ENCODE data around the gene RIC1. TPM values are rescaled to one million over a fixed set of nuclear protein-coding genes. Genes with fewer than 3 reads are reported as not detected.
"Not testable (repeated sequence)": the region's sequence is repeated elsewhere in the genome, so short reads cannot be mapped to it uniquely, and the experiment has no call there.

The RIC1 gene
- total RNA-seq, 2 donors from 2014 or later, result 44.5 to 49.4 TPM

GRCh38 chr9:5778805-5779204 is 149.9 kb downstream of the RIC1 start:
- TF ChIP-seq CTCF (IDR thresholded peaks at IDR 0.05), result no peak
- ATAC-seq (ENCODE audit: insufficient number of reproducible peaks, low FRiP score, low read depth), result no peak
- peaks cover 55% of the 10 kb centered on the region for H3K36me3 ChIP-seq
- peaks cover 13% of the 10 kb centered on the region for H3K9me3 ChIP-seq
- DNase-seq (ENCODE audit: low spot score), result no peak
- no peaks in the 10 kb centered on the region for H3K4me1 ChIP-seq (ENCODE audit: control insufficient read depth in 1 of 2, low read depth in 2 of 2)
- no peak overlapping the region for H3K4me3 ChIP-seq
- no peak overlapping the region for H3K27ac ChIP-seq
- H3K27me3 ChIP-seq (replicated peaks; ENCODE audit: insufficient read depth), result no peaks in the 10 kb centered on the region

- not testable (repeated sequence) for H3K27me3 ChIP-seq (replicated peaks; ENCODE audit: insufficient read depth); DNase-seq (ENCODE audit: low spot score); H3K27ac ChIP-seq; ATAC-seq (ENCODE audit: insufficient number of reproducible peaks, low FRiP score, low read depth); H3K4me1 ChIP-seq (ENCODE audit: control insufficient read depth in 1 of 2, low read depth in 2 of 2); H3K4me3 ChIP-seq
- Histone ChIP-seq H3K36me3 (peaks cover 47% of the 10 kb centered on the region), H3K9me3 (peaks cover 13% of the 10 kb centered on the region)
Measured at GRCh38 chr9:5779705-5780218, 150.9 kb downstream of the RIC1 start.

- not testable (repeated sequence) for H3K4me3 ChIP-seq; ATAC-seq (ENCODE audit: insufficient number of reproducible peaks, low FRiP score, low read depth); H3K27me3 ChIP-seq (replicated peaks; ENCODE audit: insufficient read depth); H3K4me1 ChIP-seq (ENCODE audit: control insufficient read depth in 1 of 2, low read depth in 2 of 2); H3K27ac ChIP-seq; DNase-seq (ENCODE audit: low spot score)
- H3K36me3 ChIP-seq, result peaks cover 36% of the 10 kb centered on the region
- H3K9me3 ChIP-seq, result peaks cover 13% of the 10 kb centered on the region
Measured at GRCh38 chr9:5783420-5783819, 154.5 kb downstream of the RIC1 start.

- DNase-seq (ENCODE audit: low spot score) (no peak), ATAC-seq (ENCODE audit: insufficient number of reproducible peaks, low FRiP score, low read depth) (no peak)
- no peak for TF ChIP-seq CTCF (IDR thresholded peaks at IDR 0.05)
- Histone ChIP-seq H3K4me3 (no peak overlapping the region), H3K36me3 (peaks cover 31% of the 10 kb centered on the region), H3K4me1 (ENCODE audit: control insufficient read depth in 1 of 2, low read depth in 2 of 2) (no peaks in the 10 kb centered on the region), H3K27ac (no peak overlapping the region), H3K27me3 (replicated peaks; ENCODE audit: insufficient read depth) (no peaks in the 10 kb centered on the region), H3K9me3 (peaks cover 9% of the 10 kb centered on the region)
Measured at GRCh38 chr9:5783982-5784381, 155.1 kb downstream of the RIC1 start.

- ATAC-seq (ENCODE audit: insufficient number of reproducible peaks, low FRiP score, low read depth), result no peak
- Histone ChIP-seq H3K9me3 (peaks cover 6% of the 10 kb centered on the region), H3K27ac (no peak overlapping the region), H3K4me1 (ENCODE audit: control insufficient read depth in 1 of 2, low read depth in 2 of 2) (no peaks in the 10 kb centered on the region), H3K36me3 (peaks cover 23% of the 10 kb centered on the region), H3K27me3 (replicated peaks; ENCODE audit: insufficient read depth) (no peaks in the 10 kb centered on the region), H3K4me3 (no peak overlapping the region)
- no peak for TF ChIP-seq CTCF (IDR thresholded peaks at IDR 0.05)
- DNase-seq (ENCODE audit: low spot score), result no peak
Measured at GRCh38 chr9:5784526-5785315, 155.8 kb downstream of the RIC1 start.

- TF ChIP-seq CTCF (IDR thresholded peaks at IDR 0.05), result no peak
- H3K4me1 ChIP-seq (ENCODE audit: control insufficient read depth in 1 of 2, low read depth in 2 of 2), result no peaks in the 10 kb centered on the region
- H3K27me3 ChIP-seq (replicated peaks; ENCODE audit: insufficient read depth), result no peaks in the 10 kb centered on the region
- H3K36me3 ChIP-seq, result peaks cover 13% of the 10 kb centered on the region
- no peak overlapping the region for H3K27ac ChIP-seq
- no peak overlapping the region for H3K4me3 ChIP-seq
- H3K9me3 ChIP-seq, result peaks cover 6% of the 10 kb centered on the region
- no peak for ATAC-seq (ENCODE audit: insufficient number of reproducible peaks, low FRiP score, low read depth)
- no peak for DNase-seq (ENCODE audit: low spot score)
Measured at GRCh38 chr9:5786370-5787127, 157.6 kb downstream of the RIC1 start.

All from thoracic aorta (tissue), 2 donors.